ENCODE measurements around the gene PDE1A.
"Not testable (repeated sequence)": the region's sequence is repeated elsewhere in the genome, so short reads cannot be mapped to it uniquely, and the experiment has no call there.

The PDE1A gene

DNA sequence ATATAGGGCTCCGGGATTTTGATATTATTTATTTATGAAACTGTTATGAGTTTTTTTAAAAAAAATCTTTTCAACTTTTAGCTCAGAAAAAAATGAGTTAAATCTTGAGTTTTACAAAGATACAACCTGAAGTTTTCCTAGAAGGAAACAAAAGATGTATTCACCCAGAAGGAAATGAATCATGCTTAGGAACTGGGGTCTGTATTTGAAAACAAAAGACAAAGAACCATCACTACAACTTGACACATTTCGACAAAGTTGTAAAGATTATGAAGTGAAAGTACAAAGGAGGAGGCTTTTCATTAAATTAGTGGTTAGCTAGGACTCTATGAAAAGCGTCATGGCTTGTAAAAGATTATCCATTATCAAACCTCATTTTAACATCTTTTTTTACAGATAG, 143.3 kb downstream of the PDE1A start:
- no peak overlapping the region for H3K4me2 ChIP-seq (ENCODE audit: low read length)
- H3K9me3 ChIP-seq (ENCODE audit: control insufficient read depth, insufficient read depth, low read length), result no peaks in the 10 kb centered on the region
- no peaks in the 10 kb centered on the region for H3K4me1 ChIP-seq (ENCODE audit: control insufficient read depth, low read length)
- H3K27me3 ChIP-seq (ENCODE audit: control insufficient read depth, low read length), result no peaks in the 10 kb centered on the region
- H3K36me3 ChIP-seq (ENCODE audit: control insufficient read depth, low read length), result no peaks in the 10 kb centered on the region
- H4K20me1 ChIP-seq (ENCODE audit: control insufficient read depth, insufficient read depth, low read depth, low read length), result no peaks in the 10 kb centered on the region
- H3K9me2 ChIP-seq (replicated peaks; ENCODE audit: control insufficient read depth, low read length), result no peaks in the 10 kb centered on the region
- no peaks in the 10 kb centered on the region for H3K79me2 ChIP-seq (ENCODE audit: control insufficient read depth, low read length)
- no peak overlapping the region for H3K27ac ChIP-seq (ENCODE audit: low read depth, low read length)
- no peak for TF ChIP-seq CTCF (IDR thresholded peaks at IDR 0.05; ENCODE audit: low read depth, low read length, poor library complexity, severe bottlenecking)
- TF ChIP-seq EZH2phosphoT487 (IDR thresholded peaks at IDR 0.05; ENCODE audit: borderline replicate concordance, low read length), result no peak
- H3K4me3 ChIP-seq (ENCODE audit: low read length), result no peak overlapping the region
- no peaks in the 10 kb centered on the region for H3F3A ChIP-seq (ENCODE audit: control insufficient read depth, insufficient read depth)

DNA sequence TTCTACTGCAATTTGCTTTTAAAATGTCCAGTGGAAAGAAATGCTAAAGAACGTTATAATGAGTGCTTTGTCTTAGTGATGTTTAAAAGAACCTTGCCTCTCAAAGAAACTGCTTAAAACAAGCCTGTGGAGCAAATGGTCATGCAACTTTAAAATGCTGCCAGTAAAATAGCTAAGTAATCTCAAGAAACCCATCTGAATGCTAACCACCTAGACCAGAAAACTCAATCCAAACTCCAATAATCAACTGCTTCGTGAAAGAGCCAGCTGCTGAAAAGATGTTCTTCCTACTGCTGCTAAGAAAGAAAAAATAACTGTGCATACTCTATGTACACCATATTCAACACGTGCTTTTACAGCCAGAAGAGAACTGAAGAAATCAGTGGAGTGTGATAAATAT, 145.6 kb downstream of the PDE1A start:
- Histone ChIP-seq H3K27ac (ENCODE audit: low read depth, low read length) (no peak overlapping the region), H3K27me3 (ENCODE audit: control insufficient read depth, low read length) (no peaks in the 10 kb centered on the region), H3K36me3 (ENCODE audit: control insufficient read depth, low read length) (no peaks in the 10 kb centered on the region), H4K20me1 (ENCODE audit: control insufficient read depth, insufficient read depth, low read depth, low read length) (no peaks in the 10 kb centered on the region), H3K9me3 (ENCODE audit: control insufficient read depth, insufficient read depth, low read length) (peaks cover 4% of the 10 kb centered on the region; the same call in 1 of the 2 replicates), H3K4me3 (ENCODE audit: low read length) (no peak overlapping the region), H3K4me2 (ENCODE audit: low read length) (no peak overlapping the region), H3K79me2 (ENCODE audit: control insufficient read depth, low read length) (no peaks in the 10 kb centered on the region), H3K9me2 (replicated peaks; ENCODE audit: control insufficient read depth, low read length) (no peaks in the 10 kb centered on the region), H3K4me1 (ENCODE audit: control insufficient read depth, low read length) (no peaks in the 10 kb centered on the region), H3F3A (ENCODE audit: control insufficient read depth, insufficient read depth) (no peaks in the 10 kb centered on the region)
- TF ChIP-seq CTCF (IDR thresholded peaks at IDR 0.05; ENCODE audit: low read depth, low read length, poor library complexity, severe bottlenecking), result no peak
- TF ChIP-seq EZH2phosphoT487 (IDR thresholded peaks at IDR 0.05; ENCODE audit: borderline replicate concordance, low read length), result no peak

- H3K27ac ChIP-seq (ENCODE audit: low read depth, low read length), result no peak overlapping the region
- no peaks in the 10 kb centered on the region for H3K4me1 ChIP-seq (ENCODE audit: control insufficient read depth, low read length)
- no peaks in the 10 kb centered on the region for H4K20me1 ChIP-seq (ENCODE audit: control insufficient read depth, insufficient read depth, low read depth, low read length)
- H3K4me3 ChIP-seq (ENCODE audit: low read length), result no peak overlapping the region
- TF ChIP-seq CTCF (IDR thresholded peaks at IDR 0.05; ENCODE audit: low read depth, low read length, poor library complexity, severe bottlenecking), result no peak
- TF ChIP-seq EZH2phosphoT487 (IDR thresholded peaks at IDR 0.05; ENCODE audit: borderline replicate concordance, low read length), result no peak
- no peaks in the 10 kb centered on the region for H3K79me2 ChIP-seq (ENCODE audit: control insufficient read depth, low read length)
- peaks cover 4% of the 10 kb centered on the region; the same call in 1 of the 2 replicates for H3K9me3 ChIP-seq (ENCODE audit: control insufficient read depth, insufficient read depth, low read length)
- no peaks in the 10 kb centered on the region for H3K27me3 ChIP-seq (ENCODE audit: control insufficient read depth, low read length)
- no peaks in the 10 kb centered on the region for H3K36me3 ChIP-seq (ENCODE audit: control insufficient read depth, low read length)
- H3K9me2 ChIP-seq (replicated peaks; ENCODE audit: control insufficient read depth, low read length), result no peaks in the 10 kb centered on the region
- H3F3A ChIP-seq (ENCODE audit: control insufficient read depth, insufficient read depth), result no peaks in the 10 kb centered on the region
- no peak overlapping the region for H3K4me2 ChIP-seq (ENCODE audit: low read length)
Measured at GRCh38 chr2:182280118-182280517, 146.7 kb downstream of the PDE1A start.

DNA sequence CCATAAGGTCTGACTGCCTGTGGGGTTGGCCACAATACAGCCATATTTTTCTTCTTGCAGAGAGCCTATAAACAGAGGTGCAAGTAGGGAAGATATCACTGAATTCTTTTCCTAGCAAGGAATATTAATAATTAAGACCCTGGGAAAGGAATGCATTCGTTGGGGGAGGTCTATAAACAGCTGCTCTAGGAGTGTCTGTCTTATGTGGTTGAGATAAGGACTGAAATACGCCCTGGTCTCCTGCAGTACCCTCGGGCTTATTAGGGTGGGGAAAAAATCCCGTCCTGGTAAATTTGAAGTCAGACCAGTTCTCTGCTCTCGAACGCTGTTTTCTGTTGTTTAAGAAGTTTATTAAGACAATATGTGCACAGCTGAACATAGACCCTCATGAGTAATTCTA, 150.2 kb downstream of the PDE1A start:
- not testable (repeated sequence) for H3F3A ChIP-seq (ENCODE audit: control insufficient read depth, insufficient read depth); H3K79me2 ChIP-seq (ENCODE audit: control insufficient read depth, low read length); H3K4me1 ChIP-seq (ENCODE audit: control insufficient read depth, low read length); H4K20me1 ChIP-seq (ENCODE audit: control insufficient read depth, insufficient read depth, low read depth, low read length); H3K4me2 ChIP-seq (ENCODE audit: low read length); H3K27ac ChIP-seq (ENCODE audit: low read depth, low read length); H3K36me3 ChIP-seq (ENCODE audit: control insufficient read depth, low read length); H3K27me3 ChIP-seq (ENCODE audit: control insufficient read depth, low read length); H3K4me3 ChIP-seq (ENCODE audit: low read length); H3K9me2 ChIP-seq (replicated peaks; ENCODE audit: control insufficient read depth, low read length); H3K9me3 ChIP-seq (ENCODE audit: control insufficient read depth, insufficient read depth, low read length)

Data from DOHH2 (cell line).